ENCODE measurements around the gene ZC3H11A.

DNA sequence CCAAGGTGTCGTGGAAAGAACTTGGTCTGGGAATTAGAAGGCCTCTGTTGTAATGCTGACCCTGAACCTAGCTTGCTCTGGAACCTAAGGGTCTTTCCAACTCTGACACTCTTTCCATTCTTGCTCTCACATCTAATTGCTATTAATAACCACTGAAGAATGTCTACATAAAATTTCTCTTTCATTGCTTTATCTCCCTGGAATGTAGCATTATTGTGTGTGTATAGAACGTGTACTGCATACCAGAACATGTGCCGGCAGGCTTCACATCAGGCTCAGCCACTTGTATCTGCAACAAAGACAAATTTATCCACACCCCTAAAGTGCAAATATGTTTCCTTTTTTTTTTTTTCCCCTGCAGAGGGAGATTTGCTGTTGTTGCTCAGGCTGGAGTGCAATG is 44.4 kb upstream of the ZC3H11A start:
- TF ChIP-seq POLR2AphosphoS5 (IDR thresholded peaks at IDR 0.05) (no peak), POLR2A (IDR thresholded peaks at IDR 0.05) (no peak), EP300 (IDR thresholded peaks at IDR 0.05) (no peak)
- TF ChIP-seq, protein P1, sequence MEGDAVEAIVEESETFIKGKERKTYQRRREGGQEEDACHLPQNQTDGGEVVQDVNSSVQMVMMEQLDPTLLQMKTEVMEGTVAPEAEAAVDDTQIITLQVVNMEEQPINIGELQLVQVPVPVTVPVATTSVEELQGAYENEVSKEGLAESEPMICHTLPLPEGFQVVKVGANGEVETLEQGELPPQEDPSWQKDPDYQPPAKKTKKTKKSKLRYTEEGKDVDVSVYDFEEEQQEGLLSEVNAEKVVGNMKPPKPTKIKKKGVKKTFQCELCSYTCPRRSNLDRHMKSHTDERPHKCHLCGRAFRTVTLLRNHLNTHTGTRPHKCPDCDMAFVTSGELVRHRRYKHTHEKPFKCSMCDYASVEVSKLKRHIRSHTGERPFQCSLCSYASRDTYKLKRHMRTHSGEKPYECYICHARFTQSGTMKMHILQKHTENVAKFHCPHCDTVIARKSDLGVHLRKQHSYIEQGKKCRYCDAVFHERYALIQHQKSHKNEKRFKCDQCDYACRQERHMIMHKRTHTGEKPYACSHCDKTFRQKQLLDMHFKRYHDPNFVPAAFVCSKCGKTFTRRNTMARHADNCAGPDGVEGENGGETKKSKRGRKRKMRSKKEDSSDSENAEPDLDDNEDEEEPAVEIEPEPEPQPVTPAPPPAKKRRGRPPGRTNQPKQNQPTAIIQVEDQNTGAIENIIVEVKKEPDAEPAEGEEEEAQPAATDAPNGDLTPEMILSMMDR (IDR thresholded peaks at IDR 0.05): no peak
